ENCODE data around the gene SLC25A29. TPM values are rescaled to one million over a fixed set of nuclear protein-coding genes. Genes with fewer than 3 reads are reported as not detected.

The SLC25A29 gene
- total and polyA plus RNA-seq, 12 donors, result 9.0 to 277 (median 88.4) TPM

DNA sequence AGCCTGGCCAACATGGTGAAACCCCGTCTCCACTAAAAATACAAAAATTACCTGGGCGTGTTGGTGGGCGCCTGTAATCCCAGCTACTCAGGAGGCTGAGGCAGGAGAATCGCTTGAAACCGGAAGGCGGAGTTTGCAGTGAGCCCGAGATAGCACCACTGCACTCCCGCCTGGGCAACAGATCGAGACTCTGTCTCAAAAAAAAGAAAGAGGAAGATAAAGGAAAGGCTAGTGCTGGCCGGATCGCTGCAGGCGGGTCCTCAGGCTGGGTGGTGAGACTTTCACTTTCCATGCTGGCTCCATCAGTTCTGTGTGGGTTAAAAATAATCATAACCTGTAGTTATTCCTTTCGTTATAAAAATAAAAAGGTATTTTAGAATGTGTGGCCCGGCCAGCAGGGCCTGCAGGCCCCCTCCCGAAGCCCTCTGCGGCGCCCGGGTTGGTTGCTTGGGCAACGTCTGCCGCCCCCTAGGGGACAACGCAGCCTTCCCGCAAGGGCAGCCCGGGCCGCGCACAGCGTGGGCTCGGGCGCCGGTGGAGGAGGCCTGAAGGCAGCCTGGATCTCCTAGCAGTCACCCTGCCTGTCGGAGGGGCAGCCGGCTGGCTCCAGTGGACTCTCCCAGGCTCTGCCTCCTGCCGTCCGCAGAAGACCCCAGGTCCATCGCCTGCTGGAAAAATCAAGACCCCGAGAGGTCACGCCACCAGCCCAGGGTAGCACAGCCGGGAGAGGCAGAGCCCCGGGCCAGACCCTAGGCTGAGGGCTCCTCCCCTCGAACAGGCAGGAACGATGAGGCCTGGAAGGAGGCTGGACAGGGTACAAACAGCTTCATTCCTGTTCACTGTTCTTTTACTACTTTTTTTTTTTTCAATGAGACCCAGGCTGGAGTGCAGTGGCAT is 11.9 kb upstream of the SLC25A29 start:
- Histone ChIP-seq H3K36me3 (replicated peaks in 1 of 2) (no peaks in the 10 kb centered on the region), H3K4me3 (peak overlapping the region in 2 of 4 donors; percentile 8 to 65), H3K27ac (peak overlapping the region in 3 of 5 donors; percentile 23 to 80 (median 63)), H3K9me3 (replicated peaks in 1 of 3) (no peaks in the 10 kb centered on the region), H3K4me1 (replicated peaks in 1 of 2) (peaks cover 6 to 14% of the 10 kb centered on the region in 2 donors), H3K27me3 (no peaks in the 10 kb centered on the region)
- DNase-seq, result peak; percentile 69 to 83 (median 79)
- WGBS, 4 donors, result 26 to 32% (median 31%) methylated on average over 25 to 40 of the region's 40 CpGs
- intact Hi-C loops (cut with DNase I), result no loop called here
- no peak for TF ChIP-seq POLR2A (IDR thresholded peaks at IDR 0.05)
- TF ChIP-seq, protein P1, sequence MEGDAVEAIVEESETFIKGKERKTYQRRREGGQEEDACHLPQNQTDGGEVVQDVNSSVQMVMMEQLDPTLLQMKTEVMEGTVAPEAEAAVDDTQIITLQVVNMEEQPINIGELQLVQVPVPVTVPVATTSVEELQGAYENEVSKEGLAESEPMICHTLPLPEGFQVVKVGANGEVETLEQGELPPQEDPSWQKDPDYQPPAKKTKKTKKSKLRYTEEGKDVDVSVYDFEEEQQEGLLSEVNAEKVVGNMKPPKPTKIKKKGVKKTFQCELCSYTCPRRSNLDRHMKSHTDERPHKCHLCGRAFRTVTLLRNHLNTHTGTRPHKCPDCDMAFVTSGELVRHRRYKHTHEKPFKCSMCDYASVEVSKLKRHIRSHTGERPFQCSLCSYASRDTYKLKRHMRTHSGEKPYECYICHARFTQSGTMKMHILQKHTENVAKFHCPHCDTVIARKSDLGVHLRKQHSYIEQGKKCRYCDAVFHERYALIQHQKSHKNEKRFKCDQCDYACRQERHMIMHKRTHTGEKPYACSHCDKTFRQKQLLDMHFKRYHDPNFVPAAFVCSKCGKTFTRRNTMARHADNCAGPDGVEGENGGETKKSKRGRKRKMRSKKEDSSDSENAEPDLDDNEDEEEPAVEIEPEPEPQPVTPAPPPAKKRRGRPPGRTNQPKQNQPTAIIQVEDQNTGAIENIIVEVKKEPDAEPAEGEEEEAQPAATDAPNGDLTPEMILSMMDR (IDR thresholded peaks at IDR 0.05), result peak; percentile 64 to 87 (median 77)

DNA sequence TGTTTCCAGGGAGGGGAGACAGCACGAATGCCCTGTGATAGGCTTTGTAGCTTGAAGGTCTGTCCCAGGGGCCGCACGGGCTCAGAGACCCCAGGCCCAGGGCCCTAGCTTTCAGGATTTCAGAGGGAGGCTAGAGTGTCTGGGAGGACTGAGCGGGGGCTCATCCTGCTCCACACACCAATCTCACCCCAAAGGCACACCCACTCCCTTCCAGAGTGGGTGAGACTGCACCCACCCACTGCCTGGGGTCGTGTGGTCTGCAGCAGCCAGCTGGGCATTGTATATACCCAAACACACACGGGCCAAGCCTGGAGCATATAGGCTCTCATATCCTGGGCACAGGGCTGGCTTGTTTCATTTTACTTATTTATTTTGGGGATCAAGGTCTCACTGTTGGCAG is 11.1 kb upstream of the SLC25A29 start:
- no peaks in the 10 kb centered on the region for H3K27me3 ChIP-seq
- no peaks in the 10 kb centered on the region for H3K36me3 ChIP-seq (replicated peaks in 1 of 2)
- peaks cover 6 to 14% of the 10 kb centered on the region in 2 donors for H3K4me1 ChIP-seq (replicated peaks in 1 of 2)
- peak overlapping the region in 1 of 5 donors; percentile 80 for H3K27ac ChIP-seq
- no peaks in the 10 kb centered on the region for H3K9me3 ChIP-seq (replicated peaks in 1 of 3)
- 82 to 85% (median 83%) methylated on average over 4 to 6 of the region's 6 CpGs for WGBS, 4 donors
- intact Hi-C loops (cut with DNase I), result no loop called here
- DNase-seq, result no peak
- TF ChIP-seq, protein P1 (IDR thresholded peaks at IDR 0.05), result no peak
- no peak for TF ChIP-seq POLR2A (IDR thresholded peaks at IDR 0.05)
- no peak overlapping the region for H3K4me3 ChIP-seq

DNA sequence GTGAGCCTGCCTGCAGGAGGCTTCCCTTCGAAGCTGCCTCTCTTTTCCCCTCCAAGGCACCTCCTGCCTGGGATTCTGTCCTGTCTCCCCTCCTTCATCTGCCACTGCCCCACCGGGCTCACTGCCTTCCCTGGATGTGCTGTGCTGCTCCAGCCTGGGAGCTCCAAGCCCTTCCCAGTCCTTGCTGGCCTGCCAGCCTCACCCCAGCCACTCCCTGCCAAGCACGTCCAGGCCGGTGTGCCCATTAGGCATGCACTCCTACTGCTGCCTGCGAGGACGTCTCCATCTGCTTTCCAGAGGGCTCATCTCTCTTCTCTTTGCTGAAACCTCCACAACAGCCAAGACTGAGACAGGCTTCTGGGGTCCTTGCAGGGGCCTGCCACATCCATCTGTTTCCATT is 8.5 kb upstream of the SLC25A29 start:
- Histone ChIP-seq H3K4me3 (no peak overlapping the region), H3K9me3 (replicated peaks in 1 of 3) (no peaks in the 10 kb centered on the region), H3K36me3 (replicated peaks in 1 of 2) (no peaks in the 10 kb centered on the region), H3K4me1 (replicated peaks in 1 of 2) (peaks cover 6 to 14% of the 10 kb centered on the region in 2 donors), H3K27me3 (no peaks in the 10 kb centered on the region), H3K27ac (no peak overlapping the region)
- intact Hi-C loops (cut with DNase I), result no loop called here
- DNase-seq, result no peak
- WGBS, 4 donors, result 91 to 94% (median 92%) methylated on average over 6 of the region's 6 CpGs
- TF ChIP-seq, protein P1 (IDR thresholded peaks at IDR 0.05), result no peak
- no peak for TF ChIP-seq POLR2A (IDR thresholded peaks at IDR 0.05)

DNA sequence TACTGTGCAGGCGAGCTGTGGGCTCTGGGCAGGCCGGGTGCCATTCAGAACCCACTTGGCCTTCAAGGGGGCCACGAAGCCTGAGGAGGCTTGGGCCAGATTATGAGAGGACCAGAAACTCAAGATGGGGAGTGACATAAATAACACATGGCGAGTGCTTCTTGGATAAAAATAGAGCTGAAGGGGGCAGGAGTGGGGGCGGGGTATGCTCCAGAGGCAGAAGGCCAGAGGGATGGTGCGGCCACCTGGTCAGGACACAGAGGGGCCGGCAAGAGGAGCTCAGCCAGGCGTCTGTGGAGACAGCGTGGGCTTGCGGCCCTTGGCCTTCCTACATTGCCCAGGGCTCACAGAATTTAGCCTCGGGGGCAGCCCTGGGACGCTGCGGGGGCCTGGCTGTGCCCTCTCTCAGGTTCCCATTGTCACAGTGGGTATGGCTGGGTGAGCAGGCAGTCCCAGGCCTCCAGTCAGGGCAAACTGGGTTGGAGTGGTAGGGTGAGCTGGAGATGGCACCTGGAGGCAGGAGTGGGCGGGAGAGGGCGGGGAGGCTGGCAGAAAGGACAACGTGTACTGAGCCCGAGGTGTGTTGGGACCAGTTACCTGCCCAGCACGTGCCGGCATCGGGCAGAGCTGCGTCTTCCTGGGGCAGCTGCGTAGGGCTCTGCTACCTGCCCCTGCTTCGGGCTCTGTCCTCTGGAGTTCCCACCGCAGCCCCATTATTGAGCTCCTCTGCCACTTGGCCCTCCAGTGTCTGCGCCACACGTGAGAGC is 7.4 kb upstream of the SLC25A29 start:
- no peak for TF ChIP-seq POLR2A (IDR thresholded peaks at IDR 0.05)
- TF ChIP-seq, protein P1 (IDR thresholded peaks at IDR 0.05), result no peak
- no peak overlapping the region for H3K4me3 ChIP-seq
- no peaks in the 10 kb centered on the region for H3K27me3 ChIP-seq
- intact Hi-C loops (cut with DNase I), result no loop called here
- H3K36me3 ChIP-seq (replicated peaks in 1 of 2), result no peaks in the 10 kb centered on the region
- no peaks in the 10 kb centered on the region for H3K9me3 ChIP-seq (replicated peaks in 1 of 3)
- H3K4me1 ChIP-seq (replicated peaks in 1 of 2), result peaks cover 6 to 20% of the 10 kb centered on the region in 2 donors
- DNase-seq, result no peak
- 85 to 89% (median 87%) methylated on average over 17 to 26 of the region's 26 CpGs for WGBS, 4 donors
- no peak overlapping the region for H3K27ac ChIP-seq

Measured in adrenal gland (tissue), 12 donors.